Testis (tissue), 2 donors: ENCODE results near the gene GRIA2.

Source experiments
- POLR2A ChIP-seq: fragments of 450-650 bp; IDR thresholded peaks from one replicate; pipeline ENCODE4 v1.6.1; 2017; ENCODE audit warnings: antibody characterized with exemption, mild to moderate bottlenecking, moderate library complexity
- TF ChIP-seq, protein P1 (sequence below), 3 experiments: fragments of 450-650 bp in 2 of 3; fragments of 200-600 bp in 1 of 3; sonication (generic) in 1 of 3; IDR thresholded peaks; one replicate each; pipeline ENCODE4 v1.5.1; 2016 to 2019; ENCODE audit warnings: antibody characterized with exemption in 3 of 3, mild to moderate bottlenecking in 2 of 3, moderate library complexity in 1 of 3

- TF ChIP-seq, protein P1, sequence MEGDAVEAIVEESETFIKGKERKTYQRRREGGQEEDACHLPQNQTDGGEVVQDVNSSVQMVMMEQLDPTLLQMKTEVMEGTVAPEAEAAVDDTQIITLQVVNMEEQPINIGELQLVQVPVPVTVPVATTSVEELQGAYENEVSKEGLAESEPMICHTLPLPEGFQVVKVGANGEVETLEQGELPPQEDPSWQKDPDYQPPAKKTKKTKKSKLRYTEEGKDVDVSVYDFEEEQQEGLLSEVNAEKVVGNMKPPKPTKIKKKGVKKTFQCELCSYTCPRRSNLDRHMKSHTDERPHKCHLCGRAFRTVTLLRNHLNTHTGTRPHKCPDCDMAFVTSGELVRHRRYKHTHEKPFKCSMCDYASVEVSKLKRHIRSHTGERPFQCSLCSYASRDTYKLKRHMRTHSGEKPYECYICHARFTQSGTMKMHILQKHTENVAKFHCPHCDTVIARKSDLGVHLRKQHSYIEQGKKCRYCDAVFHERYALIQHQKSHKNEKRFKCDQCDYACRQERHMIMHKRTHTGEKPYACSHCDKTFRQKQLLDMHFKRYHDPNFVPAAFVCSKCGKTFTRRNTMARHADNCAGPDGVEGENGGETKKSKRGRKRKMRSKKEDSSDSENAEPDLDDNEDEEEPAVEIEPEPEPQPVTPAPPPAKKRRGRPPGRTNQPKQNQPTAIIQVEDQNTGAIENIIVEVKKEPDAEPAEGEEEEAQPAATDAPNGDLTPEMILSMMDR (IDR thresholded peaks at IDR 0.05) = no peak
- TF ChIP-seq POLR2A = no peak
These were observed 4.6 kb downstream of the GRIA2 start for GRCh38 chr4:157225096-157225495.
